ENCODE results near the gene GANC. TPM values are rescaled to one million over a fixed set of nuclear protein-coding genes. Genes with fewer than 3 reads are reported as not detected.
A peak's percentile ranks its signal among the peaks of the same experiment; 100 is the strongest.

GANC gene
- total and polyA plus RNA-seq, 5 donors: 7.4 to 24.3 (median 20.8) TPM

DNA sequence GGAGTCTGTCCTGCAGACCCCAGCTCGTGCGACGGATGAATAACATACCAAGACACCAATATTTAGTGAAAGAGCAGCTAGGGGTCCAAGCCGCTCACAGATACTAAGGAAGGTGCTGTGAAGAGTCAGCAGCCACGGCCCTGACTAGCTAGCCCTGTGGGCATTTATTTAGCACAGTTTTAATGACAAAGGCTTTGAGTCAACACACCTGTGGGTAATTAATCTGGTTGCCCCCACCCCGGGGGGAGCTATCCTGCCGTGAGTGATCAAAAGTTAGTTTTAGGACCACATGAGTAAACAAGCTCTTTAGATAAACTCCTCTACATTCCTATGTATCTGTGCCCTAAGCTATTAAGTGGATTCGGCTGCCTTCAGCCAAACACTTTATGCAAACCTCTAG is 105.0 kb downstream of the GANC start:
- H3K4me1 ChIP-seq (ENCODE audit: control insufficient read depth, insufficient read depth, low read length): no peaks in the 10 kb centered on the region
- no peak for ATAC-seq
- no peak overlapping the region for H3K27ac ChIP-seq (ENCODE audit: low read length)
- H3K9me3 ChIP-seq (ENCODE audit: control insufficient read depth, low read length): no peaks in the 10 kb centered on the region
- intact Hi-C loops (cut with DNase I): loop anchor here in 1 of 4 donors (10.0 kb wide), 1 partner anchor 293 kb away; no protein-coding TSS in a partner anchor
- WGBS: 90% methylated on average over 8 of the region's 8 CpGs
- no peaks in the 10 kb centered on the region for H3K27me3 ChIP-seq (ENCODE audit: control insufficient read depth, insufficient read depth)
- no peak overlapping the region for H3K4me3 ChIP-seq (ENCODE audit: low read length)
- DNase-seq: no peak

DNA sequence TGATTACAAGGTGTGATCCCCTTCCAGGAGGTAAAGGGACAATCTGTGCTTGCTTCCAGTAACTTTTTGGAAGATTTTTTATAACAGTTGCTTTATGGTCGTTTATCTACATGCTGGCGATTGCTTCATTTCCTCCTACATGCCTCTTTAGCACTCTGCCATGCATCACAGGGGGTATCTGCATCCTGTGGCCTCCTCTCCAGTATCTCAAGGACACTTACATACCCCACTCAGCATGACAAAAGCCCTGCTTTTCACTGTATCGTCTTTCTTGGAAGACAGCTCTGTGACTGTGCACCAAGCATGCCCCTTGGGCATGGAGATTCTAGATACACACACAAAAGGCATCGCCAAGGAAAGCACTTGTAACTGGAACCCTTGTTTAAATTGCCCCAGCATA is 111.6 kb downstream of the GANC start:
- DNase-seq (no peak), ATAC-seq (no peak)
- Histone ChIP-seq H3K27ac (ENCODE audit: low read length) (no peak overlapping the region), H3K9me3 (ENCODE audit: control insufficient read depth, low read length) (no peaks in the 10 kb centered on the region), H3K4me3 (ENCODE audit: low read length) (no peak overlapping the region), H3K4me1 (ENCODE audit: control insufficient read depth, insufficient read depth, low read length) (peaks cover 3% of the 10 kb centered on the region), H3K27me3 (ENCODE audit: control insufficient read depth, insufficient read depth) (no peaks in the 10 kb centered on the region)
- intact Hi-C loops (cut with DNase I): no loop called here
- WGBS: 56% methylated on average over 4 of the region's 4 CpGs

DNA sequence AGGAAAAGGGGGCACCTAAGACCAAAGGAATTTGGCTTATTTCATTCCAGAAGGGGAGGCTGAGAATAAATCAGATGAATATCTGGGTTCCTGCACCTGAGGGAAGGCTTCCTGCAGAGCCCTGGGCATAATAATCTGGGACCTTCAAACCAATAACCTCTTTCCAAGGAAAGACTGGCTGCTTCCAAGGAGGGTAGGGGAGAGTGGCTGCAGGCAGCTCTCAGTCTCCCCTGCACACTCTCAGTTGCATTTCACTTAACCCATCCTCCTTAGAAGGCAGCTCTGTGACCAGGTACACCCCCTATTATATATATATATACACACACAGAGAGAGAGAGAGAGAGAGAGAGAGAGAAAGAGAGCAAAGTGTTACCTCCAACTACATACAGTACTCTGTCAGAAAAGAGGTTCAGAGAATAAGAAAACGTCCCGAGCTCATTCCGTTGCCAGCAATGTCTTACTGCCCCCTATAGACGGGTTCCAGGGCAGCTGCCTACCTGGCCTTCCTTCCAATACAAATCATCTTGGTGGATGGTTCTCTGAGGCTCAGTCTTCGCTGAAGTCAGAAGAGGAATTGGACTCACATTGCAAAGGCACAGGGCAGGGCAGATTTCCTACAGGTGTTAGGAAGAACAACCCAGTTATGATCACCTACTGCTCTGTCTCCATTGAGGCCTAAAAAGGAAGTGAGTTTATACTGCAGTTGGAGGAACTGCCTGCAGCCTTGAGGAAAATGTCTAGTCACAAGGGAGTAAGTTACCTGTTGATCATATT is 112.4 kb downstream of the GANC start:
- Histone ChIP-seq H3K4me3 (ENCODE audit: low read length) (no peak overlapping the region), H3K27me3 (ENCODE audit: control insufficient read depth, insufficient read depth) (no peaks in the 10 kb centered on the region), H3K4me1 (ENCODE audit: control insufficient read depth, insufficient read depth, low read length) (peaks cover 3% of the 10 kb centered on the region), H3K9me3 (ENCODE audit: control insufficient read depth, low read length) (no peaks in the 10 kb centered on the region), H3K27ac (ENCODE audit: low read length) (no peak overlapping the region)
- WGBS: 34% methylated on average over 5 of the region's 5 CpGs
- peak; percentile 63 to 65 for ATAC-seq
- no peak for DNase-seq
- intact Hi-C loops (cut with DNase I): no loop called here

DNA sequence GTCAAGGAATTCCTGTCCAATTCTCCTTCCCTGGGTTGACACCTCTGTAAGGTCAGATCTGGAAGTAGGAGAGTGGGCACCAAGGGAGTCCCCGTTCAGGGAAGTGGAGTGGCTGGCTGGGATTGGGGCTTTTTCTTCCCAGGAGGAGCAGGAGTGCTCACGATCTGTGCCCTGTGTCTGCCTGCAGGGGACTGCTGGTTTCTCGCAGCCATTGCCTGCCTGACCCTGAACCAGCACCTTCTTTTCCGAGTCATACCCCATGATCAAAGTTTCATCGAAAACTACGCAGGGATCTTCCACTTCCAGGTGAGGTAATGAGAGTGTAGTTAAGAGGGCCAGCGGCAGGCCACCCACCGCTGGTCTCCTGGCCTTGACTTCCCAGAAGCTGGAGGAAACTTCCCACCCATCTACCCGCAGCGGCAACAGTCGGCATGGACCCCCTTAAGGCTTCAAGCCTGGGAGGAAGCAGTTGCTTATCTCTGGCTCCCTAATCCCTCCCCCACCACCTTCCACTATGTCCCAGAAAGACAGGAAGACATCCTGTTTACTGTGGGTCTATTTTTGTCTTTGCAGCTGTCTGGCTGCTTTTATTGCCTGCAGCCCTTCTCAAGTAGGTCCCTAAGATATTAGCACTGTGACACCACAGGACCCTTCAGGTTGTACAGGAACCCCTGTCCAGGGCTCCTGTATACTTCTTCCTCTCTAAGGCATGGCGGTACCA is 113.1 kb downstream of the GANC start:
- Histone ChIP-seq H3K9me3 (ENCODE audit: control insufficient read depth, low read length) (no peaks in the 10 kb centered on the region), H3K4me3 (ENCODE audit: low read length) (no peak overlapping the region), H3K27ac (ENCODE audit: low read length) (peak overlapping the region; percentile 3), H3K4me1 (ENCODE audit: control insufficient read depth, insufficient read depth, low read length) (peaks cover 3% of the 10 kb centered on the region), H3K27me3 (ENCODE audit: control insufficient read depth, insufficient read depth) (no peaks in the 10 kb centered on the region)
- ATAC-seq: no peak
- no peak for DNase-seq
- 63% methylated on average over 12 of the region's 12 CpGs for WGBS
- intact Hi-C loops (cut with DNase I): no loop called here

DNA sequence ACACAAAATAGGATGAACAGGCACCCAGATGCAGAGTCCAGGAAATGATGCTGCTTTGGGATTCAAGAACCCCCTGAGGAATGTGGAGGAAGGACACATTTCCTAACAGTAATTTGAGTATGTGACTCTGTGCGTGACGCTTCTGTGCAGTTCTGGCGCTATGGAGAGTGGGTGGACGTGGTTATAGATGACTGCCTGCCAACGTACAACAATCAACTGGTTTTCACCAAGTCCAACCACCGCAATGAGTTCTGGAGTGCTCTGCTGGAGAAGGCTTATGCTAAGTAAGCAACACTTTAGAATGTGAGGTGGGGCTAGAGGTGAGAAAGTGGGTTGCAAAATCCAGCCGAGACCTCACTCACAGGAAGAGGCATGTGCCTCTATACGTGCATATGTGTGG is 114.6 kb downstream of the GANC start:
- Histone ChIP-seq H3K27me3 (ENCODE audit: control insufficient read depth, insufficient read depth) (no peaks in the 10 kb centered on the region), H3K4me1 (ENCODE audit: control insufficient read depth, insufficient read depth, low read length) (peaks cover 3% of the 10 kb centered on the region), H3K27ac (ENCODE audit: low read length) (peak overlapping the region; percentile 12), H3K9me3 (ENCODE audit: control insufficient read depth, low read length) (no peaks in the 10 kb centered on the region), H3K4me3 (ENCODE audit: low read length) (no peak overlapping the region)
- WGBS: 67% methylated on average over 8 of the region's 8 CpGs
- no peak for ATAC-seq
- intact Hi-C loops (cut with DNase I): no loop called here
- no peak for DNase-seq

DNA sequence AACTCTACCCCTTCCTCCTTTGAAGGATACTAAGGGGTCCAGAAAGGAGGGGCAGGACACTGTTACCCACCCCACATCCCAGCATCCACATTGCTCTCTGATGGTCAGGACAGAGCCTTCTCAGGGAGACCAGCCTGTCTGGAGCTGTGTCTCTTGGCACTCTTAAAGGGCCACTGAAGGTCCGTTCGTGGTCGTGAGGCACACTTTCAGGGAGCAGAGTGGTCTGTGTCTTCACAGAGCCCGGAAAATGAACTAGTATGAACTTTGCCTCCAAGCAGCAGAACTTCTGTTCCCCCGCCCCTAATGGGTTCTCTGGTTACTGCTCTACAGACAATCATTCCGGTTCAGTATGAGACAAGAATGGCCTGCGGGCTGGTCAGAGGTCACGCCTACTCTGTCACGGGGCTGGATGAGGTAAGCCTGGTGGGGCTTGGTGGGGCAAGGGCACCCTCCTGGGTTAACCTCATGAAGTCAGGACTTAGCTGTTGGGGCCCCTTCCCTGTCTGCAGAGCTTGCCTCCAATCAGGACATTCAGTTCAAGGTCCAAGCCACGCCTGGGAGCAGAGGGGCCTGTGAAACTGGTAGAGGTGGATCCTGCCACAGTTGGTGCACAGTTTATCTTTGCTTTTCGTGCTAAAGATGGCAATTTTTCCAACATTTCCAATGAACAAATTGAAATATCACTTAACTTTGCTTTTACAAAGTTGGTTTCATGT is 119.5 kb downstream of the GANC start:
- ATAC-seq (peak in 1 of 2 donors; percentile 39), DNase-seq (no peak)
- peaks cover 3% of the 10 kb centered on the region for H3K4me1 ChIP-seq (ENCODE audit: control insufficient read depth, insufficient read depth, low read length)
- H3K4me3 ChIP-seq (ENCODE audit: low read length): no peak overlapping the region
- intact Hi-C loops (cut with DNase I): no loop called here
- WGBS: 89% methylated on average over 11 of the region's 11 CpGs
- H3K27me3 ChIP-seq (ENCODE audit: control insufficient read depth, insufficient read depth): no peaks in the 10 kb centered on the region
- no peak overlapping the region for H3K27ac ChIP-seq (ENCODE audit: low read length)
- no peaks in the 10 kb centered on the region for H3K9me3 ChIP-seq (ENCODE audit: control insufficient read depth, low read length)

DNA sequence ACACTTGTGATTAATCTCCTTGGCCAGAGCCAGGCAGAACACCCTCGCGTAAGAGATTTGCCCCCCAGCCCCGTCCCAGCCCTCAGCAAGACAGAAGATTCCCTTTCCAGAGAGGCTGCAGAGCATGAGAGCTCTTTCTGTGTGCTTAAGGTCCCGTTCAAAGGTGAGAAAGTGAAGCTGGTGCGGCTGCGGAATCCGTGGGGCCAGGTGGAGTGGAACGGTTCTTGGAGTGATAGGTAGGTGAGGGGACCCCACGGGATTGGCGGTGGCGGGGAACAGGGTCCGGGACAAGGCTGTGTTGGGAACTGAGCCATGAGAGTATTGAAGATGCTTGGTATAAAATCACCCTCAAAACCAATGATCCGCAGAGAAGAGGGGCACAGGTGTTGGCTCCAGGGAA is 121.1 kb downstream of the GANC start:
- intact Hi-C loops (cut with DNase I): no loop called here
- H3K27ac ChIP-seq (ENCODE audit: low read length): no peak overlapping the region
- H3K4me3 ChIP-seq (ENCODE audit: low read length): no peak overlapping the region
- H3K27me3 ChIP-seq (ENCODE audit: control insufficient read depth, insufficient read depth): no peaks in the 10 kb centered on the region
- WGBS: 88% methylated on average over 13 of the region's 13 CpGs
- DNase-seq: no peak
- no peaks in the 10 kb centered on the region for H3K9me3 ChIP-seq (ENCODE audit: control insufficient read depth, low read length)
- ATAC-seq: no peak
- no peaks in the 10 kb centered on the region for H3K4me1 ChIP-seq (ENCODE audit: control insufficient read depth, insufficient read depth, low read length)

DNA sequence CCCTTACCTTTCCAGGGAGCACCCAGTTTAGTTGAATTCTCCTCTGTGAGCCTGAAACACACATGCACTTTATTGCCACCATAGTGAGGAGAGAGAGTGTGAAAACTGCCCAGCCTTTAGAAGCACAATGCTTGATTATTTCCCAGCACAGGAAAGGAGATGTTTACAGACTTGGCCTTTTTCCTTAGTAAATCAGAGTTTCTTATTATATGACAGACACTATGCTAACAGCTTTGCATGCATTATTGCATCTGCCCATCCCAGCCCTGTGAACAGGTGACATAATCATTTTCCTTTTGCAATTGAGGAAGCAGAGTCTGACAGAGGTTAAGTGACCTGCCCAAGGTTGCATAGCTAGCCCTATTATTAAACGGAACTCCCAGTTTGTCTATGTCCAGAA is 122.8 kb downstream of the GANC start:
- 74% methylated on average over 1 of the region's 1 CpG for WGBS
- Histone ChIP-seq H3K9me3 (ENCODE audit: control insufficient read depth, low read length) (no peaks in the 10 kb centered on the region), H3K4me3 (ENCODE audit: low read length) (no peak overlapping the region), H3K27ac (ENCODE audit: low read length) (no peak overlapping the region), H3K27me3 (ENCODE audit: control insufficient read depth, insufficient read depth) (no peaks in the 10 kb centered on the region), H3K4me1 (ENCODE audit: control insufficient read depth, insufficient read depth, low read length) (no peaks in the 10 kb centered on the region)
- DNase-seq: no peak
- intact Hi-C loops (cut with DNase I): no loop called here
- no peak for ATAC-seq

DNA sequence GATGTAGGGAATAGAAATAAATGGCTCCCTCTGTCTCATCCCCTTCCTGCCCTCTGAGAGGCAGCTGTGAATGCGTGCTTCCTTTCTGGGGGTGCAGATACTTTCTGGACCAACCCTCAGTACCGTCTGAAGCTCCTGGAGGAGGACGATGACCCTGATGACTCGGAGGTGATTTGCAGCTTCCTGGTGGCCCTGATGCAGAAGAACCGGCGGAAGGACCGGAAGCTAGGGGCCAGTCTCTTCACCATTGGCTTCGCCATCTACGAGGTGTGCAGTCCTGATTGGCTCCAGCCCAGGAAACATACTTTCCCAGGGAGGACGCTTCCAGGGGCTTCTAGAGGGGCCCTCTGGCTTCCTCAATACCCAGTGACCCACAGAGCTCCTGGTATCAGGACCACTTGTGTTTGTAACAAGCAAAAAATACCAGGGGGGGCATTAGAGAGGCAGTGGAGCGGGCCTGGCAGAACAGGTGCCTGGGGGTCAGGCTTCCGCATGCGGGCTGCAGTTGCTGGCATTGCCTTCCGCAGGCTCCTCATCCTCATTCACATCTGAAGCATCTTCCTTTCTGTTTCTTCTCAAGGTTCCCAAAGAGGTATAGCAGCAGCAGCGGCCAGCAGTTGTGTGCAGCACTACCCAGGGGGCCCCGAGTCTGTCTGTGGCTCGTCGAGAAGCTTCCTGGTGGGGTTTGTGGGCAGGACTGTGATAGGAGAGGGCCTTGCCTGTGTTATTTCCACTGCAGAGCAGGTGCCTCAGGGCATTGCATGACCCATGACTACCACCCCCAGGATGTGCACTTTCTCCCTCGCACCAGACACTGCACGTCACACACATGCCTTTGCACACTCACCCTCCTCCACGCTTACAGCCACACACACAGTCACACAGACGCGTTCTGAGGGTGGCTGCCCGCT is 128.8 kb downstream of the GANC start:
- 81% methylated on average over 24 of the region's 24 CpGs for WGBS
- H3K4me1 ChIP-seq (ENCODE audit: control insufficient read depth, insufficient read depth, low read length): no peaks in the 10 kb centered on the region
- no peaks in the 10 kb centered on the region for H3K27me3 ChIP-seq (ENCODE audit: control insufficient read depth, insufficient read depth)
- H3K4me3 ChIP-seq (ENCODE audit: low read length): no peak overlapping the region
- intact Hi-C loops (cut with DNase I): loop anchor here in 1 of 4 donors (10.0 kb wide), 1 partner anchor 53 kb away; no protein-coding TSS in a partner anchor
- no peaks in the 10 kb centered on the region for H3K9me3 ChIP-seq (ENCODE audit: control insufficient read depth, low read length)
- no peak for DNase-seq
- ATAC-seq: no peak
- H3K27ac ChIP-seq (ENCODE audit: low read length): no peak overlapping the region

DNA sequence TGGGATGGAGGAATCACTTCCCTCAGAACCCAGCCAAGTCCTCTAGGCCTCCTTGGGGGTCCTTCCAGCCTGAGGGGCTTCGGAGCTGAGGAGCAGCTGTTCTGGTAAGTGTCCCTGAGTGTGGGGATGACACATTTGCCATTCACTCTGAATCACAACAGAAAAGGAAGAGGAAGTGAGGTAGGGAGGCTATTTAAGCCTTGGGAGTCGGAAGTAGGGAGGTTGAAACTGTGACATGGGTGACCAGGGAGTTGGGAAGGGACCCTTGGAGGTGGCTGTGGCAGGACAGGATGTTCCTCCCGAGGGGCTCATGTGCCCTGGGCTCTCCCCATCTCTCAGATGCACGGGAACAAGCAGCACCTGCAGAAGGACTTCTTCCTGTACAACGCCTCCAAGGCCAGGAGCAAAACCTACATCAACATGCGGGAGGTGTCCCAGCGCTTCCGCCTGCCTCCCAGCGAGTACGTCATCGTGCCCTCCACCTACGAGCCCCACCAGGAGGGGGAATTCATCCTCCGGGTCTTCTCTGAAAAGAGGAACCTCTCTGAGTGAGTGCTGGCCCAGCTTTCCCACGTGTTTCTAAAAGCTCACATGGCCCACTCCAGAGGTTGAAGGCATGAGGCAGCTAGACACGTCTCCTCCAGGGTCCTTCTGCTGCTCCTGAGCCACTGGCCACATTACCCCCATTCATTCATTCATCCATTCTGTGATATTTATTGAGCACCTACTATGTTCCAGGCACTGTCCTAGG is 129.6 kb downstream of the GANC start:
- intact Hi-C loops (cut with DNase I): loop anchor here in 1 of 4 donors (10.0 kb wide), 1 partner anchor 52 kb away; no protein-coding TSS in a partner anchor

More for the DNA sequence above, 129.6 kb downstream of the GANC start:
- H3K4me3 ChIP-seq (ENCODE audit: low read length): no peak overlapping the region
- 88% methylated on average over 15 of the region's 15 CpGs for WGBS
- H3K27me3 ChIP-seq (ENCODE audit: control insufficient read depth, insufficient read depth): no peaks in the 10 kb centered on the region
- H3K27ac ChIP-seq (ENCODE audit: low read length): no peak overlapping the region
- H3K4me1 ChIP-seq (ENCODE audit: control insufficient read depth, insufficient read depth, low read length): no peaks in the 10 kb centered on the region
- no peaks in the 10 kb centered on the region for H3K9me3 ChIP-seq (ENCODE audit: control insufficient read depth, low read length)
- no peak for DNase-seq
- ATAC-seq: no peak
